Measurements from ENCODE around the gene COL20A1. TPM values are rescaled to one million over a fixed set of nuclear protein-coding genes. Genes with fewer than 3 reads are reported as not detected.
"Not testable (repeated sequence)": the region's sequence is repeated elsewhere in the genome, so short reads cannot be mapped to it uniquely, and the experiment has no call there.

COL20A1 gene
- total and polyA plus RNA-seq, 4 donors, result 0.09 to 0.15 TPM; not detected in 2

DNA sequence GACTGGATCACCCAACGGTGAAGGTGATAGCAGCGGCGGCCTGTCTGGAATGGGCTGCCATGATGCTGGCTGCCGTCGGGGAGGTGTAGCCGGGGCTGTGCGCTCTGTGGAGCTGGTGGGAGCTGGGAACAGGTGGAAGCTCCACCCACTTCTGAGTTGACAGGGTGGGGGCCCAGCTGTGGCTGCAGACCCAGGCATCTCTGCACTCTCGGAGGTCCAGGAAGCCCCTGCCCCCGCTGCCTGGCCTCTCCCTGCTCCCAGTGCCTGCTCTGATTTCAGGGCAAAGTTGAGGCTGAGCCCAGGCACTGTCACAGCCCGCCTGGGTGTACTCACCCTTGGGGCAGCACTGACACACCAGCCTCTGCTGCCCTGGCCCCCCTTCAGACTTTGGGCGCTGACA is 86.3 kb downstream of the COL20A1 start:
- no peak for DNase-seq
- intact Hi-C loops (cut with DNase I), result no loop called here
- ATAC-seq (ENCODE audit: low FRiP score), result no peak
- Histone ChIP-seq H3K27me3 (ENCODE audit: control insufficient read depth in 1 of 2, insufficient read depth in 2 of 2, low read length in 1 of 2) (no peaks in the 10 kb centered on the region), H3K36me3 (ENCODE audit: control insufficient read depth in 1 of 2, insufficient read depth in 2 of 2, low read length in 1 of 2) (no peaks in the 10 kb centered on the region), H3K9me3 (ENCODE audit: control insufficient read depth, low read length) (peaks cover under 1% of the 10 kb centered on the region), H3K4me3 (ENCODE audit: low read length in 2 of 2) (no peak overlapping the region), H3K4me1 (ENCODE audit: control insufficient read depth in 1 of 2, insufficient read depth in 2 of 2, low read length in 2 of 2) (no peaks in the 10 kb centered on the region), H3K27ac (ENCODE audit: low read depth in 1 of 2, low read length in 2 of 2) (no peak overlapping the region)
- WGBS, 2 donors, result 72 to 79% methylated on average over 11 of the region's 11 CpGs

DNA sequence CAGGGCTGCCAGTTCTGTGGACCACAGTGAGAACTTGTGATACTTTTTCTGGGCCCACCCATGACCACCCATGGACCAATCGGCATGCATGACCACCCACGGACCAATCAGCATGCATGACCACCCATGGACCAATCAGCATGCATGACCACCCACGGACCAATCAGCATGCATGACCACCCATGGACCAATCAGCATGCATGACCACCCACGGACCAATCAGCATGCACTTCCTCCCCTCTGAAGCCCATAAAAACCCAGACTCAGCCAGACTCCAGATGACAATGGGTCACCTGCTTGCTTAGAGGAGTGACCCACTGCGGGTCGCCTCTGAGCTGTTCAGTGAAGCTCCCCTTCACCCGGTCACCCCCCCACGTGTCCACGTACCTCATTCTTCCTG is 86.9 kb downstream of the COL20A1 start:
- intact Hi-C loops (cut with DNase I); H3K27me3 ChIP-seq (ENCODE audit: control insufficient read depth in 1 of 2, insufficient read depth in 2 of 2, low read length in 1 of 2); H3K36me3 ChIP-seq (ENCODE audit: control insufficient read depth in 1 of 2, insufficient read depth in 2 of 2, low read length in 1 of 2): not testable (repeated sequence)

DNA sequence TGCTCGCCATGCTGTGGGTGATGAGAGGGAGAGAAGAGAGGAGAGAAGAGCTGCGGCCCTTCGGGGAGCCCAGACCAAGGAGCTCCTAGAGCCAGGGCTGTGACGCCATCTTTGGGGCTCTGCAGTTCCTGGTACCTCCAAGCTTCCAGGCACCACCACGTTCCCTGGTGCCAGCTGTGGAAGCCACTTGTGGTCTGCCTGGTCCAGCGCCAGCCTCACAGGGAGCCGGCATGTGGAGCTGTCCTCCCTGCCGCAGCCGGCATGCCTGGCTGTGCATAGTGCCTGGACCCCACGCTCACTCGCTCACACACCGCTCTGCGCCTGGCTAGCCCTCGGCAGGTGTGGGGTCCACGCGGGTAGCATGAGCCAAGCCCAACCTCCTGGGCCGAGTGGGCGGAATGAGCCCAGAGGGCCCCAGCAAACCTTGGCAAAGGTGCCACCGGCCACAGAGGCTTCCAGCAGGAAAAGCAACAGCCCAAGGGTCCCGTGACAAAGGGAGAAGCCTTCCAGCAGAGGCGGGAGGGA is 87.4 kb downstream of the COL20A1 start:
- no peak for ATAC-seq (ENCODE audit: low FRiP score)
- Histone ChIP-seq H3K27ac (ENCODE audit: low read depth in 1 of 2, low read length in 2 of 2) (no peak overlapping the region), H3K27me3 (ENCODE audit: control insufficient read depth in 1 of 2, insufficient read depth in 2 of 2, low read length in 1 of 2) (no peaks in the 10 kb centered on the region), H3K9me3 (ENCODE audit: control insufficient read depth, low read length) (peaks cover 2% of the 10 kb centered on the region), H3K4me1 (ENCODE audit: control insufficient read depth in 1 of 2, insufficient read depth in 2 of 2, low read length in 2 of 2) (no peaks in the 10 kb centered on the region), H3K36me3 (ENCODE audit: control insufficient read depth in 1 of 2, insufficient read depth in 2 of 2, low read length in 1 of 2) (no peaks in the 10 kb centered on the region), H3K4me3 (ENCODE audit: low read length in 2 of 2) (no peak overlapping the region)
- intact Hi-C loops (cut with DNase I), result no loop called here
- no peak for DNase-seq
- WGBS, 2 donors, result 81 to 87% methylated on average over 21 of the region's 21 CpGs

More for the DNA sequence above, 86.9 kb downstream of the COL20A1 start:
- not testable (repeated sequence) for H3K9me3 ChIP-seq (ENCODE audit: control insufficient read depth, low read length); H3K27ac ChIP-seq (ENCODE audit: low read depth in 1 of 2, low read length in 2 of 2); DNase-seq; H3K4me3 ChIP-seq (ENCODE audit: low read length in 2 of 2); H3K4me1 ChIP-seq (ENCODE audit: control insufficient read depth in 1 of 2, insufficient read depth in 2 of 2, low read length in 2 of 2); ATAC-seq (ENCODE audit: low FRiP score)
- WGBS, 2 donors, result 83 to 88% methylated on average over 9 of the region's 9 CpGs

DNA sequence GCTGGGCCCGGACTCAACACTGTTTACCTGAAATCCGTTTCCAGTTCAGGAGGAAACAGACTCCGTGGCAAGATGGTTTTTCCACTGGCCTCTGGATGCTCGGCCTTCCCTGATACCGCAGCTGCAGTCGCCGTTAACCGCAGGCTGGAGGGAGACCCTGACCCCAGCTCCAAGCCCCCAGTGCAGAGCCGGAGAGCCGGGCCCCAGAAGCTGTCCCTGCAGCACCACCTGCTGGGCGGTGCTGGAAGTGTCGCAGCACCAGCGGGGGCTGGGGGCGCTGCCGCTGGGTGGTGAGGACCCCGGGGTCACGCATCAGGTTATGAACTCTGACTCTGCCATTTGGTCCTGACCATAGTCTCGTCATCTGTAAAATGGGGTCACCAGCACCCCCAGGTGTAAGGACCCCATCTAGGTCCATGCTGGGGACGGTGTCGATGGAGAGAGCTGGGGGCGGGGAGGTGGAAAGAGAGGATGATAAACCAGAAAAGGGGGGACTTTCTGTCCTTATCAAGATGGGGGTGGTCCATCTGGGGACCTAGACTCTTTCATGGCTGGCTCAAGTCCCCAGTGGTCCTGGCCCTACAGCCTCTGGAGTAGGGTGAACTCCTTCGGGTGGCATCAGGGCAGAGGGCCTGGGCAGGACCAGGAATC is 88.9 kb downstream of the COL20A1 start:
- no peaks in the 10 kb centered on the region for H3K27me3 ChIP-seq (ENCODE audit: control insufficient read depth in 1 of 2, insufficient read depth in 2 of 2, low read length in 1 of 2)
- no peaks in the 10 kb centered on the region for H3K4me1 ChIP-seq (ENCODE audit: control insufficient read depth in 1 of 2, insufficient read depth in 2 of 2, low read length in 2 of 2)
- H3K4me3 ChIP-seq (ENCODE audit: low read length in 2 of 2), result no peak overlapping the region
- no peak for DNase-seq
- H3K36me3 ChIP-seq (ENCODE audit: control insufficient read depth in 1 of 2, insufficient read depth in 2 of 2, low read length in 1 of 2), result no peaks in the 10 kb centered on the region
- ATAC-seq (ENCODE audit: low FRiP score), result no peak
- 17 to 18% methylated on average over 22 of the region's 22 CpGs for WGBS, 2 donors
- H3K27ac ChIP-seq (ENCODE audit: low read depth in 1 of 2, low read length in 2 of 2), result no peak overlapping the region
- intact Hi-C loops (cut with DNase I), result no loop called here
- peaks cover 9% of the 10 kb centered on the region for H3K9me3 ChIP-seq (ENCODE audit: control insufficient read depth, low read length)

DNA sequence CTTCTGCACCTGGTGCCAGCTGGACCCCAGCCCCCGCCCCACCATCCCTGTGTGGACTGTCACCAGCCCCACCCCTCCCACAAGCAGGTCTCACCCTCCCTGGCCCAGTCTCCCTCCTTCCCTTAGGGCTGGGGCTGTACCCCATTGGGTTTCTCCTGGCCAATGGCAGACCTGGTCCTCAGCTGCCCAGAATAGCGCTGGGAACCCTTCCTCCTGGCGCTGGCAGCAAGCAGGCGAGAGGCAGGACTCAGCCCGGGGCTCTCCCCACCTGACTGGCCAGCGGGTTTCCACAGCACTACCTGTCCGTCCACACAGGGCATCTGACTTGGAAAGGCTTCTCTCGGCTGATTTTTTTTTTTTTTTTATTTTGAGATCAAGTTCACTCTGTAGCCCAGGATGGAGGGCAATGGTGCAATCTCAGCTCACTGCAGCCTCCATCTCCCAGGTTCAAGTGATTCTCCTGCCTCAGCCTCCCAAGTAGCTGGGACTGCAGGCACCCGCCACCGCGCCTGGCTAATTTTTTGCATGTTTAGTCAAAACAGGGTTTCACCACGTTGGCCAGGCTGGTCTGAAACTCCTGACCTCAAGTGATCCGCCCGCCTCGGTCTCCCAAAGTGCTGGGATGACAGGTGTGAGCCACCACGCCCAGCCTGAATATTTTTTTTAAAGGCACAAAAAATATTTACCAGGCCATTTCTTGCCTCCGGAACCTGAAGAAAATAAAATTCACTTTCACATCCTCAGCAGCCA is 89.7 kb downstream of the COL20A1 start:
- Histone ChIP-seq H3K9me3 (ENCODE audit: control insufficient read depth, low read length) (peaks cover 9% of the 10 kb centered on the region), H3K4me1 (ENCODE audit: control insufficient read depth in 1 of 2, insufficient read depth in 2 of 2, low read length in 2 of 2) (no peaks in the 10 kb centered on the region), H3K4me3 (ENCODE audit: low read length in 2 of 2) (no peak overlapping the region), H3K27me3 (ENCODE audit: control insufficient read depth in 1 of 2, insufficient read depth in 2 of 2, low read length in 1 of 2) (no peaks in the 10 kb centered on the region), H3K36me3 (ENCODE audit: control insufficient read depth in 1 of 2, insufficient read depth in 2 of 2, low read length in 1 of 2) (no peaks in the 10 kb centered on the region), H3K27ac (ENCODE audit: low read depth in 1 of 2, low read length in 2 of 2) (no peak overlapping the region)
- intact Hi-C loops (cut with DNase I), result no loop called here
- no peak for ATAC-seq (ENCODE audit: low FRiP score)
- DNase-seq, result no peak
- 64 to 71% methylated on average over 17 of the region's 17 CpGs for WGBS, 2 donors

DNA sequence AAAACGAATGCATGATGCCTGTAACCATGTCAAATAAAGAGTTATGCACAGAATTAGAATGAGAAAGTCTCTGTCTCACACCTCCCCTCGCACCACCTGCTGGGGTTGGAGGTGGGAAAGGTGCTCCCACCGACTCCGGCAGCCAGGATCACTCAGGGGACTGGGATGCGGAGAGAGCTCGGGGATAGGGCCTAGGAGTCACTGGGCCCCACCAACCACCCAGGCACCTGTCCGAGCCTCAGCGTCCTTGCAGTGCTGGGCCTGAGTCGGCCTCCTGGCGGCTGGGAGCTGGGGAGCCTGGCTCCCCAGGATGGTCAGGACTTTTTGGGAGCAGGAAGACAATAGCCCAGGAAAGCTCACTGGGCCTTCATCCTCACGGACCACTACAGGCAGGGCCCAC is 90.6 kb downstream of the COL20A1 start:
- intact Hi-C loops (cut with DNase I), result no loop called here
- Histone ChIP-seq H3K27ac (ENCODE audit: low read depth in 1 of 2, low read length in 2 of 2) (no peak overlapping the region), H3K4me1 (ENCODE audit: control insufficient read depth in 1 of 2, insufficient read depth in 2 of 2, low read length in 2 of 2) (no peaks in the 10 kb centered on the region), H3K4me3 (ENCODE audit: low read length in 2 of 2) (no peak overlapping the region), H3K9me3 (ENCODE audit: control insufficient read depth, low read length) (peaks cover 9% of the 10 kb centered on the region), H3K27me3 (ENCODE audit: control insufficient read depth in 1 of 2, insufficient read depth in 2 of 2, low read length in 1 of 2) (no peaks in the 10 kb centered on the region), H3K36me3 (ENCODE audit: control insufficient read depth in 1 of 2, insufficient read depth in 2 of 2, low read length in 1 of 2) (no peaks in the 10 kb centered on the region)
- no peak for DNase-seq
- no peak for ATAC-seq (ENCODE audit: low FRiP score)
- WGBS, 2 donors, result 50 to 54% methylated on average over 11 of the region's 11 CpGs

DNA sequence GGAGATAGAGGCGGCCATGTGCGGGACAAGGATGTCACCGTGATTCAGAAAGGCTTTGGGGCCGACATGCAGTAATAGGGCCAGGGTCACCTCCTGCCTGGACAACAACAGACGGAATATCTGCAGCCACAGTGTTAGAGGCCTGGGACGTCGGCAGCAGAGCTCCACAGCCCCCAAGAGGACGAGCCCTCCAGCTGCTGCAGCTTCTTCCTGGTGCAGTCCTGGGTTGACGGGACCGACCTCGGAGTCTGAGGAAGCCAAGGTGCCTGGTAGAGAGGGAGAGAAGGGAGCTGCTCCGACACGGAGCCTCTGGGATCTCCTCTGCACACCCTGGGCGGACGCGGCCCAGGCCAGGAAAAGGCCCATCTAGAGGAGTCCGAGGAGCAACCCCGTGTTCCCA is 91.3 kb downstream of the COL20A1 start:
- intact Hi-C loops (cut with DNase I), result no loop called here
- H3K4me1 ChIP-seq (ENCODE audit: control insufficient read depth in 1 of 2, insufficient read depth in 2 of 2, low read length in 2 of 2), result no peaks in the 10 kb centered on the region
- DNase-seq, result no peak
- no peaks in the 10 kb centered on the region for H3K36me3 ChIP-seq (ENCODE audit: control insufficient read depth in 1 of 2, insufficient read depth in 2 of 2, low read length in 1 of 2)
- ATAC-seq (ENCODE audit: low FRiP score), result no peak
- no peak overlapping the region for H3K27ac ChIP-seq (ENCODE audit: low read depth in 1 of 2, low read length in 2 of 2)
- no peaks in the 10 kb centered on the region for H3K27me3 ChIP-seq (ENCODE audit: control insufficient read depth in 1 of 2, insufficient read depth in 2 of 2, low read length in 1 of 2)
- WGBS, 2 donors, result 77 to 87% methylated on average over 18 of the region's 18 CpGs
- peaks cover 9% of the 10 kb centered on the region for H3K9me3 ChIP-seq (ENCODE audit: control insufficient read depth, low read length)
- H3K4me3 ChIP-seq (ENCODE audit: low read length in 2 of 2), result no peak overlapping the region
